OCI-LY7 (cell line): ENCODE results near the gene PCP4L1.

ENCODE experiments used
- CTCF ChIP-seq: fragments of 200-600 bp; sonication (generic); conservative IDR thresholded peaks from 2 replicates; pipeline ENCODE4 v1.5.1; 2014; ENCODE audit warnings: mild to moderate bottlenecking, antibody characterized with exemption, low read length, moderate library complexity, mixed read lengths
- EZH2phosphoT487 ChIP-seq: fragments of 200-600 bp; sonication (generic); IDR thresholded peaks from 2 replicates; pipeline ENCODE4 v1.6.1; 2018; ENCODE audit warnings: low read depth, borderline replicate concordance, mild to moderate bottlenecking, mixed run types, antibody characterized with exemption, low read length, moderate library complexity, mixed read lengths

- TF ChIP-seq CTCF, result no peak
- no peak for TF ChIP-seq EZH2phosphoT487
These were observed 48.8 kb downstream of the PCP4L1 start for GRCh38 chr1:161307230-161307768.
